NOMO-1 treated with dmso at 0.1 percent for 144 hours (cell line): ENCODE results near the gene KCNIP4.

Source experiments
- DNase-seq: peaks from one replicate; lab custom pipeline; 2025; ENCODE audit not compliant: unreplicated experiment; lab: John Stamatoyannopoulos, UW

The KCNIP4 gene

GRCh38 chr4:21901831-21902230, 46.7 kb downstream of the KCNIP4 start:
- DNase-seq = no peak

GRCh38 chr4:21901281-21901680, 47.3 kb downstream of the KCNIP4 start:
- no peak for DNase-seq

GRCh38 chr4:21900211-21900610, 48.4 kb downstream of the KCNIP4 start:
- DNase-seq = no peak

- DNase-seq = no peak
Observed at GRCh38 chr4:21898101-21898500, 50.5 kb downstream of the KCNIP4 start.

GRCh38 chr4:21896767-21897166, 51.8 kb downstream of the KCNIP4 start:
- DNase-seq = no peak

GRCh38 chr4:21893136-21893535, 55.4 kb downstream of the KCNIP4 start:
- no peak for DNase-seq

GRCh38 chr4:21890231-21890630, 58.3 kb downstream of the KCNIP4 start:
- no peak for DNase-seq

- no peak for DNase-seq
Observed at GRCh38 chr4:21888195-21888976, 60.2 kb downstream of the KCNIP4 start.

GRCh38 chr4:21887481-21887880, 61.1 kb downstream of the KCNIP4 start:
- DNase-seq = no peak

- DNase-seq = no peak
Observed at GRCh38 chr4:21885770-21886169, 62.8 kb downstream of the KCNIP4 start.

GRCh38 chr4:21885241-21885640, 63.3 kb downstream of the KCNIP4 start:
- DNase-seq = no peak

- DNase-seq = no peak
Observed at GRCh38 chr4:21884615-21885014, 64.0 kb downstream of the KCNIP4 start.

GRCh38 chr4:21882051-21882839, 66.3 kb downstream of the KCNIP4 start:
- no peak for DNase-seq

- DNase-seq = no peak
Observed at GRCh38 chr4:21879187-21879586, 69.4 kb downstream of the KCNIP4 start.

GRCh38 chr4:21876711-21877110, 71.9 kb downstream of the KCNIP4 start:
- no peak for DNase-seq

GRCh38 chr4:21873145-21873544, 75.4 kb downstream of the KCNIP4 start:
- DNase-seq = no peak

- DNase-seq = no peak
Observed at GRCh38 chr4:21872101-21872500, 76.5 kb downstream of the KCNIP4 start.

GRCh38 chr4:21869978-21870745, 78.4 kb downstream of the KCNIP4 start:
- DNase-seq = no peak

- no peak for DNase-seq
Observed at GRCh38 chr4:21864686-21865085, 83.9 kb downstream of the KCNIP4 start.

GRCh38 chr4:21862917-21863316, 85.7 kb downstream of the KCNIP4 start:
- no peak for DNase-seq

- DNase-seq = no peak
Observed at GRCh38 chr4:21858971-21859370, 89.6 kb downstream of the KCNIP4 start.

- DNase-seq = no peak
Observed at GRCh38 chr4:21856754-21857153, 91.8 kb downstream of the KCNIP4 start.
